ENCODE data around the gene AK4. TPM values are rescaled to one million over a fixed set of nuclear protein-coding genes. Genes with fewer than 3 reads are reported as not detected.

AK4 gene
- total RNA-seq, 1 experiment from 2014 or later = 17.6 TPM

- POLR2A ChIA-PET (ENCODE audit: unreplicated experiment) = interaction anchor here (0.6 kb wide), 2 partner anchors 9 to 15 kb away, joined by 6 to 9 read pairs; no protein-coding TSS in a partner anchor
- Histone ChIP-seq H3K9me2 (ENCODE audit: insufficient read depth) (no peaks in the 10 kb centered on the region), H3K4me2 (no peak overlapping the region), H3K79me2 (ENCODE audit: low read depth) (no peaks in the 10 kb centered on the region), H3K4me3 (no peak overlapping the region), H3F3A (ENCODE audit: insufficient read depth, low read depth) (0 out of 2 replicates have a peak, but pooled peaks cover 3% of the 10 kb centered on the region), H3K27ac (no peak overlapping the region), H2AFZ (no peak overlapping the region), H4K20me1 (ENCODE audit: insufficient read depth) (no peaks in the 10 kb centered on the region; the same call in 1 of the 2 replicates), H3K9me3 (ENCODE audit: insufficient read depth, low read depth) (no peaks in the 10 kb centered on the region), H3K4me1 (replicated peaks; ENCODE audit: insufficient read depth) (no peaks in the 10 kb centered on the region), H3K27me3 (ENCODE audit: insufficient read depth, low read depth) (no peaks in the 10 kb centered on the region), H3K36me3 (ENCODE audit: low read depth) (peaks cover 4% of the 10 kb centered on the region; the same call in 1 of the 2 replicates)
- CTCF ChIA-PET = interaction anchor here (0.6 kb wide), 2 partner anchors 24 to 86 kb away, joined by 6 read pairs; no protein-coding TSS in a partner anchor
- no peak for DNase-seq
- intact Hi-C loops (cut with micrococcal nuclease; ENCODE audit: unreplicated experiment) = no loop called here
- TF ChIP-seq EZH2 (IDR thresholded peaks at IDR 0.05; ENCODE audit: low read depth) = no peak
- no peak for TF ChIP-seq CTCF (conservative IDR thresholded peaks at IDR 0.05)
- BruUV-seq (replicated peaks) = no TSS peak
These were observed 41.6 kb downstream of the AK4 start for GRCh38 chr1:65189576-65190115.

DNA sequence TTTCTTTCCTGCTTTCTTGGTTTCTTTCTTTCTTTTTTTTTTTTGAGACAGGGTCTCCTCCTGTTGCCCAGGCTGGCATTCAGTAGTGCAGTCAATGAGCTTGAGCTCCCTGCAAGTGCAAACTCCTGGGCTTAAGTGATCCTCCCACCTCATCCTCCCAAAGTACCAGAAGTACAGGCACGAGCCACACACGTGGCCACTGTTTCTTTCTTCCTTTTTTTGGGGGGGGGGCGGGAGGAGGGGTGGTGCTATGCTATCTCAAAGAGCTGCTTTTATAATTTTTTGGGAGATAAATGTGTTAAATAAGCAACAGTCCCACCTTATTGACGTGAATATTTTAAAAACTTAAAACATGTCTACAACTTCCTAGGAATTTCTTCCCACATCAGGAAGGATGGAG is 42.2 kb downstream of the AK4 start:
- Histone ChIP-seq H3K4me2 (no peak overlapping the region), H3K36me3 (ENCODE audit: low read depth) (peaks cover 4% of the 10 kb centered on the region; the same call in 1 of the 2 replicates), H3K9me3 (ENCODE audit: insufficient read depth, low read depth) (no peaks in the 10 kb centered on the region), H3K4me3 (no peak overlapping the region), H2AFZ (no peak overlapping the region), H3K4me1 (replicated peaks; ENCODE audit: insufficient read depth) (no peaks in the 10 kb centered on the region), H3F3A (ENCODE audit: insufficient read depth, low read depth) (0 out of 2 replicates have a peak, but pooled peaks cover 3% of the 10 kb centered on the region), H3K79me2 (ENCODE audit: low read depth) (no peaks in the 10 kb centered on the region), H4K20me1 (ENCODE audit: insufficient read depth) (no peaks in the 10 kb centered on the region; the same call in 1 of the 2 replicates), H3K27me3 (ENCODE audit: insufficient read depth, low read depth) (no peaks in the 10 kb centered on the region), H3K9me2 (ENCODE audit: insufficient read depth) (no peaks in the 10 kb centered on the region), H3K27ac (no peak overlapping the region)
- intact Hi-C loops (cut with micrococcal nuclease; ENCODE audit: unreplicated experiment) = no loop called here
- BruUV-seq (replicated peaks) = no TSS peak
- no peak for TF ChIP-seq EZH2 (IDR thresholded peaks at IDR 0.05; ENCODE audit: low read depth)
- ChIA-PET POLR2A (ENCODE audit: unreplicated experiment) (interaction anchor here (0.6 kb wide), 1 partner anchor 16 kb away, joined by 6 read pairs; no protein-coding TSS in a partner anchor), CTCF (interaction anchor here (0.6 kb wide), 1 partner anchor 86 kb away, joined by 6 read pairs; no protein-coding TSS in a partner anchor)
- DNase-seq = no peak

DNA sequence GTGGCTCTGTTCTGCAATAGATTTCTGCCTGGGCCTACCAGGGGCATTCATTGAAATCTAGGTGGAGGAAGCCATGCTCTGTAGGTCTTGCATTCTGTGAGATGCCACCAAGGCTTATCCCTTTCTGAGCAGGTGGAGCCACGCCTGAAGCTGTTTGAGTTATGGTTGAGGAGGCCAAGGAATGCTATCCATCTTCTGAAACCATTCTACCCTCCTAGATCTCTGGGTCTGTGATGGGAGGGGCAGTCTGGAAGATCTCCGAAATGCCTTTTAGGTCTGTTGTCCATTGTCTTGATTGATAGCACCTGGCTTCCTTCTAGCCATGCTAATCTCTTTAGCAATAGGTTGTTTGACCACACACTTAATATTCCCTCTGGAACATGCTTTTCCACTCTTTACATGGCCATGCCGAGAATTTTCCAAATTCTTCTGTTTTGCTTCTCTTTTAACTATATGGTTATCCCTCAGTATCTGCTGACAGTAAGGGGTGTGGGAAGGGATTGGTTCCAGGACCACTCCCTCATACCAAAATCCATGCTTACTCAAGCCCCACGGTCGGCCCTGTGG is 45.2 kb downstream of the AK4 start:
- H3K27me3 ChIP-seq (ENCODE audit: insufficient read depth, low read depth) = no peaks in the 10 kb centered on the region
- POLR2A ChIA-PET (ENCODE audit: unreplicated experiment) = no interaction called here
- H3F3A ChIP-seq (ENCODE audit: insufficient read depth, low read depth) = no peaks in the 10 kb centered on the region
- no peak overlapping the region for H3K27ac ChIP-seq
- CTCF ChIA-PET = no interaction called here
- BruUV-seq (replicated peaks) = no TSS peak
- H3K4me2 ChIP-seq = no peak overlapping the region
- TF ChIP-seq CTCF (conservative IDR thresholded peaks at IDR 0.05) (no peak), EZH2 (IDR thresholded peaks at IDR 0.05; ENCODE audit: low read depth) (no peak)
- H3K9me3 ChIP-seq (ENCODE audit: insufficient read depth, low read depth) = no peaks in the 10 kb centered on the region
- no peaks in the 10 kb centered on the region for H3K79me2 ChIP-seq (ENCODE audit: low read depth)
- no peak overlapping the region for H2AFZ ChIP-seq
- H3K4me1 ChIP-seq (replicated peaks; ENCODE audit: insufficient read depth) = no peaks in the 10 kb centered on the region
- intact Hi-C loops (cut with micrococcal nuclease; ENCODE audit: unreplicated experiment) = no loop called here
- no peaks in the 10 kb centered on the region; the same call in 1 of the 2 replicates for H4K20me1 ChIP-seq (ENCODE audit: insufficient read depth)
- DNase-seq = no peak
- peaks cover 4% of the 10 kb centered on the region; the same call in 1 of the 2 replicates for H3K36me3 ChIP-seq (ENCODE audit: low read depth)
- H3K9me2 ChIP-seq (ENCODE audit: insufficient read depth) = no peaks in the 10 kb centered on the region
- no peak overlapping the region for H3K4me3 ChIP-seq

All from PC-9 (cell line).